AG08395 (cell line): ENCODE data around the gene DSE.

ENCODE experiments used
- DNase-seq: peaks from one replicate; pipeline ENCODE4 v3.0.0; 2012; ENCODE audit warnings: mixed read lengths, low spot score

DSE gene

DNA sequence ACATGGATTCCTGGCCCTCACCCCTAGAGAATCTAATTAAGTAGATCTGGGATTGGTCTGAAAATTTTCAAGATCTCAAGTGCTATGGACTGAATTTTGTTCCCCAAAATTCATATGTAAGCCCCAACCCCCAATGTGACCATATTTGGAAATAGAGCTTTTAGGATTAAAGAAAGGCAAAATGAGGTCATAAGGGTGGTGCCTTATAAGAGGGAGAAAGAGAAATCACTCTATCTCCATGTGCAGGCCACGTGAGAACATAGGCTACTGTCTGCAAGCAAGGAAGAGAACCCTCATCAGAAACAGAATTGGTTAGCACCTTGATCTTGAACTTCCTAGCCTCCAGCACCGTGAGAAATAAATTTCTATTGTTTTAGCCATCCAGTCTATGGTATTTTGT is 8.5 kb upstream of the DSE start:
- no peak for DNase-seq

- DNase-seq = peak; percentile 25
These were observed 7.0 kb upstream of the DSE start for GRCh38 chr6:116363759-116364158.

DNA sequence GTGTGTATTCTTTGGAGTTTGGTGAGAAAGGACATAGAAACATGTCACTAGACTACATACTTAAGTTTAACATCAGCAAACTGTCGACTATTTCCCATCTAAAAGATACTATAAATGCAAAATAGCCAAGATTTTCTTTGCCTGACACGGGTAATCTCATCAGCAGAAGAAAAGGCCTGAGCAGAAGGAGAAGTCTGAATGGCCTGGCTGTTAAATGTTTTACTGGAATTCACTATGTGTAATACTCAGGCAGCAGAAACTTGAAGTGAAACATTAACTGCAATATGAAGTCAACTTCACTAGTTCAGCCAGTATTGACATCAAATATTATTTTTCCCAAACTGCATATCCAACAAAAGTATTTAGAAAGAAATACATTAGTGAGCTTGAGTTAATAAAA is 6.4 kb upstream of the DSE start:
- DNase-seq = no peak

DNA sequence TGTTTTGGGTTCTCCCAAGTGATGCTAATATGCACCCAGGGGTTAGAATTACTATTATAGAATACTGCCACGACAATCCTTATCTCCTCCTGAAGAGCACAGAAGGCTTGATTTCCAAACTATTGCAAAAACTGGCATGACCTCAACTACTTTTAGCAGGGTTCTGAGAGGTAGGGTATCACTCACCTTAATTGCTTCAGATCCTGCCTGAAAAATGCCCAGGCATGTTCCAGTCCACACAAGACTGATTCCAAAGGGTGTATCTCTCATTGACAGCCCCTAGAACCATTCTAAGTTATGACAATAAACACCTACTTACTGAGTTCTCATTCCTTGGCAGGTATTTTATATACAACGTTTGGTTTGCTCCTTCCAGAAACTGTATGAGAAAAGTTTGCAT is 5.0 kb upstream of the DSE start:
- DNase-seq = no peak

DNA sequence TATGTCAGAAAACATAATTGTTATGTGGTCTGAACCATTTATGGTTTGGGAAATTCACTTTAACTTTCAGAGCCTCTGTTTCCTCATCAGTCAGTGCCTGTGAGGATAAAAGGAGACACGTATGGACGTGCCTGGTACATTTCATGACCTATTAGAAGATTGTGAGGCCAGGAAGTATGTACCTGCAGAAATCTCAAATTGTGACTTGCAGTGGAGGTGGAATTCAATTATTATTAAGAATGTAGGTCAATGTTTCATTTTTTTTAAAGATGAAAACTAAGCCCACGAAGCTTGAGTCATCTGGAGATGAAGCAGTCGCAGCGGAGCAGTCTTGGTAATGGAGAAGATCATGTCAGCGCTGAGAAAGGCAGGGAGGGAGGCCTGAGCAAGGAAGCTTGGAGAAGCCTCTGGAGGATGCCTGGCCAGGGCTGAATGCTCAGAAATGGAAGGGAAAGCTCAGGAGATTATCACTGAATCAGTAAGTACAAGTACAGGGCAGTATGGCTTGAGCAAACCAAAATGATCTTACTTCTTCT is 3.9 kb upstream of the DSE start:
- no peak for DNase-seq

GRCh38 chr6:116369540-116369939 is 1.2 kb upstream of the DSE start:
- no peak for DNase-seq

GRCh38 chr6:116369964-116370759 is 585 bp upstream of the DSE start:
- DNase-seq = no peak

DNA sequence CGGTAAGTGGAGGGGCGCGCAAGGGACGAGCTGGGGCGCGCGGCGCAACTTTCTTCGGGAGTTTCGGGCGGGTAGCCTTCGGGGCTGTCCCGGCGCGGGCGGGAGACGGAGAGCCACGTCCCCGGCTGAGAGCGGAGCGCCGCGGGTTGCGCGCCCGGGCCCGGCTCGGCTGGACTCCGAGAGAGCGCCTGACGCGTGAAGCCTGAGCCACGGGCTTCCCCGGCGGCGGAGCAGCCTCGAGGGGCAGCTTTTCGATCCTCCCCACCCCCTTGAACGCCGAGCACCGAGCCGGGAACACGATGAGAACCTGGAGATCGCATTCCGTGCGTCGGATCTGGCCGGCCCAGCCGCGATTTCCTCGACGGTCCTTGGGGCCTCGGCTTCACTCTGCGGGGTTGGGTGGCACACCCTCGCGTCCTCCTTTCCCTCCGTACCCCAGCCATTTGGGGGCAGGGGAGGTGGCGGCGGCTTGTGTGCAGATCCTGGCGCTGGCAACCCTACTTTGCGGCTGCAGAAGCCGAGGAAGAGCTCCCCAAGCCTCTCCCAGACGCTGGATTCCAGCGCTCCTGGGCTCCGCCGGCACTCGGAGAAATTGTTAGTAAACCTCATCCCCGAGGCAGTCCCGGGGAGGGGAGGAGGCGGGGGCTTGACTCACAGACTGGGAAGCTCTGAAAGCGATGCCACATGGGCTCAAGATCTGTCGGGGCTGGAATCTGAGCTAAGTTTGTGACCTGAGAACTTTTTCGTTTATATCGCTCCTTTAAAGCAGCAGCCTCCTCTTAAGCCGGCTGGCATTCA is 572 bp downstream of the DSE start:
- peak; percentile 95 for DNase-seq

DNA sequence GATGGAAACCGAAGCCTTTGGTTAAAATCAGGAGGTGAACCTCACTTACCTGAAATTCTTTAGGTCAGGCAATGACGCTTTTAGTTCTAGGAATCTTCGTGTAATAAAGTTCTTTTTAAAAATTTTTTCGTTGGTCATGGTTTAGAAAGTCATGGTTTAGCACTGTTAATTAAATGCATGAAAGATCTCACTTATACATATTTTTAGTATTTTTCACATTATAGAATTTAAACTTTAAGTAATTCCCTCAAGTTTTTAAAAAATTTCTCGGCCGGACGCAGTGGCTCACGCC is 1.1 kb downstream of the DSE start:
- no peak for DNase-seq

DNA sequence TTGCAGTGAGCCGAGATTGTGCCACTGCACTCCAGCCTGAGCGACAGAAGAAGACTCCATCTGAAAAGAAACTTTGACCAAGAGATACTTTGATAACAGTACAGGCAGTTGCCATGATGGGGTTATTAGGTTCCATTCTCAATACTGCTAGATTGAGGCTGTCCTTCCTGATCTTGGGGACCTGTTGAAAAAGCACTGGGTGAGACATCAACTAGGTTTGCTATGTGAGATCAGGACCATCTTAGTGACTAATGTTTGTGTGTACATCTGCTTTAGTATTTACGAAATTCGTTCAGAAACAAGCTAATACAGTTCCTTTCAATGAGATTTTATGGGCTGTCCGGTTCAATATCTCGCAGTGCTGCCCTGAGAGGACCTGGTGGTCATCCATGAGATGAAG is 2.6 kb downstream of the DSE start:
- no peak for DNase-seq

DNA sequence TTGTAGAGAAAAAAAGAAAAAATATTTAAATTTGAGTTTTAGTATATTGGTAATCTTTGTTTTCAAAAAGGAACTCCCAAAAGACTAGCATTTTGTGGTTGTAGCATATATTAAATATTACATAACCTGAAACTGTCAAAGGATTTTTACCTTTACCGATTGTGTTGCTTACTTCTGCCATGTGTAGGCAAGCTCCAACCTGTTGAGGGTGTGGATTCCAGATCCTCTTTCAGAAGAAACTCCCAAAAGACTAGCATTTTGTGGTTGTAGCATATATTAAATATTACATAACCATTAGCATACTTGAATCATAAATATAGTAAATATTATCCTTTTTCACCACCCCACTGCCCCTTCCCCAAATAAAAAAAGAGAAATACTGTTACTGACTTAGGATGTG is 3.2 kb downstream of the DSE start:
- no peak for DNase-seq

- DNase-seq = no peak
These were observed 3.8 kb downstream of the DSE start for GRCh38 chr6:116374586-116374985.

DNA sequence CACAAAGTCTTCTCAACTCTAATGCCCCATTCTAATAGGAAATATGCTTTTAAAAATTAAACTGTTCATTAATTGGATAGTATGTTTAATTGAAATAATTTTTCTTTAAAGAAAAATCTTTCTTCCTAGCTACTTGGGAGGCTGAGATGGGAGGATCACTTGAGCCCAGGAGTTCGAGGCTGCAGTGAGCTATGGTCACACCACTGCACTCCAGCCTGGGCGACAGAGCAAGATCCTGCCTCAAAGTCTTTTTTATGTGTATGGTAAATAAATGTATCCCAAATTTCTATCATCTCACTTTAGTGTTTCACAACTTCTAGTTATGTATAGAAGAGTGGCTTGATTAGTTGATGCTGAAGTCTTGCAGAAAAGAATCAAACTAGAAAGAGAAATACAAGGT is 4.5 kb downstream of the DSE start:
- DNase-seq = no peak

GRCh38 chr6:116376149-116376548 is 5.4 kb downstream of the DSE start:
- DNase-seq = no peak

- DNase-seq = no peak
These were observed 9.0 kb downstream of the DSE start for GRCh38 chr6:116379764-116380163.

GRCh38 chr6:116380346-116380745 is 9.6 kb downstream of the DSE start:
- no peak for DNase-seq

- DNase-seq = no peak
These were observed 10.3 kb downstream of the DSE start for GRCh38 chr6:116381000-116381399.

DNA sequence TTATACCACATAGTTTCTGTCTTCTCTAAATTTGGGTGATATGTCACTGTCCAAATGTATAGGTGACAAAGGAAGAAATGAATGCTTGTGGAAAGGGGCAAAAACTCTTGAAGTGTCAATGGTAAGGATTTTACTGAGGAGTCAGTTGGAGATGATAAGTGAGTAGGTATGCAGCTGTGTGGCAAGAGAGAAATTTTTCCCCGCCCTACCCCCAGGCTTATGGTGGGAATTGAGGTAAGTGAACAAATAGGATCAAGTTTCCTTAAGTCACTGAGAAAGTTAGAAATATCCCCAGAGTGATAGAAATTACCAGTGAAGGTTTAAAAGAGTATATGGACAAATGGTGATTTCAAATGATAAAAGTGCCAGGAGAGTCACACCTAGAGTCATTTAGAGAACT is 11.8 kb downstream of the DSE start:
- DNase-seq = no peak

- DNase-seq = no peak
These were observed 14.1 kb downstream of the DSE start for GRCh38 chr6:116384727-116385458.

DNA sequence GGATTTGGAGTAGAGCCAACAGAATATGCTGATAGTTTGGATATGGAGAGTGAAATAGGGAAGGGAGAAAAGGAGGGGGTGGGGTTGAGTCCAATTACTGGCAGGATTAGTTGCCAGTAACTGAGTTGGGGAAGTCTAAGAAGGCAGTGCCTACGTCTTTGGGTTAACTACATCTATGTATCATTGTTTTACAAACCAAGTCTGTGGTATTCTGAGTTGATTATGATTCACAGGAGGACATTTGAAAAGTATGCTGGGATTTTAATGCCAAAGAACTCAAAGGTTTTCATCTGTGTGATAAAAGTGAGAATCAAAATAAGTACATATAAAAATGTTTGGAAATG is 14.7 kb downstream of the DSE start:
- peak; percentile 72 for DNase-seq

DNA sequence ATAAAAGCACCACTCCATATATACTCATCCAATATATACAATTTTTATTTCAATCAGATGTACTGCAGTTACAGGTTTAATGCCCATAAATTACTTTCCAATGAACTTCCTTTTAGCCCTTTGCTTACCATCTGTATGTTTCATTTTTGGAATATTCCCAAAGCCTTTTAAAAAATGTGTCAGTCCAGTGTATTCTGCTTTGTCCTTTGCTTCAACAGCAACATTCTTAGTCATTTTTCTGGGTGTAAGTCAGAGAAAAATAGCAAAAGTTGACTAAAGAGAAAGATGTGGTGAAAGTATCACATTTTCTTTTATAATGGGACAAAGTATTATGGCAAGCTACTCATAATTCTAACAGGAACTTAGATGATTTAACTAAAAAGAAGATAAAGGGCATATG is 15.2 kb downstream of the DSE start:
- no peak for DNase-seq

GRCh38 chr6:116386581-116387299 is 16.0 kb downstream of the DSE start:
- peak; percentile 39 for DNase-seq
